Activated T-helper 1 cell treated with anti-CD3 and anti-CD28 coated beads, Interleukin-12 subunit alpha, Interleukin-12 subunit beta, Interleukin-2, Interleukin-4 antibody, amounts not matched to agents 30 ng/mL and 10 ng/mL and 1 ng/mL, durations not matched to agents 14 hours and 24 hours and 36 hours (primary cell): ENCODE results near the gene RDH13. TPM values are rescaled to one million over a fixed set of nuclear protein-coding genes. Genes with fewer than 3 reads are reported as not detected.
"Not testable (repeated sequence)": the region's sequence is repeated elsewhere in the genome, so short reads cannot be mapped to it uniquely, and the experiment has no call there.

ENCODE experiments used
- DNase-seq: peaks from one replicate; pipeline ENCODE4 v3.0.0; 2021; ENCODE audit warnings: low spot score
- H3K27ac Mint-ChIP-seq: one replicate; pipeline ENCODE4 v1.8.0; 2021; ENCODE audit warnings: mild to moderate bottlenecking, mixed read lengths
- H3K27me3 Mint-ChIP-seq: one replicate; pipeline ENCODE4 v1.8.0; 2022; ENCODE audit warnings: mild to moderate bottlenecking, moderate library complexity, mixed read lengths; ENCODE audit not compliant: insufficient read depth
- H3K36me3 Mint-ChIP-seq: one replicate; pipeline ENCODE4 v1.8.0; 2021; ENCODE audit warnings: low read depth, mixed read lengths
- H3K4me1 Mint-ChIP-seq: one replicate; pipeline ENCODE4 v1.8.0; 2021; ENCODE audit warnings: low read depth, mixed read lengths
- H3K4me3 Mint-ChIP-seq: one replicate; pipeline ENCODE4 v1.8.0; 2021; ENCODE audit warnings: mild to moderate bottlenecking, moderate library complexity, mixed read lengths
- H3K9me3 Mint-ChIP-seq: one replicate; pipeline ENCODE4 v1.8.0; 2021; ENCODE audit warnings: mixed read lengths
- intact Hi-C: fragments of 100-400 bp; cut with micrococcal nuclease; formaldehyde crosslinking; loops from one replicate; pipeline ENCODE4 v1.15.1; 2024
- total RNA-seq: library from RNA; stranded (reverse); gene quantifications from 2 replicates; pipeline ENCODE4 v1.2.3, GENCODE V29; 2022

Gene RDH13
- total RNA-seq, 1 donor from 2014 or later: 21.7 TPM

GRCh38 chr19:55008189-55008588, 54.8 kb downstream of the RDH13 start:
- H3K4me1 Mint-ChIP-seq, H3K27ac Mint-ChIP-seq, intact Hi-C loops, H3K27me3 Mint-ChIP-seq, DNase-seq: not testable (repeated sequence)
- Mint-ChIP-seq H3K36me3 (peaks cover 16% of the 10 kb centered on the region), H3K9me3 (peaks cover 53% of the 10 kb centered on the region), H3K4me3 (peak overlapping the region; percentile 16)

GRCh38 chr19:55007537-55007936, 55.4 kb downstream of the RDH13 start:
- Mint-ChIP-seq H3K9me3 (peaks cover 53% of the 10 kb centered on the region), H3K4me3 (peak overlapping the region; percentile 54), H3K36me3 (peaks cover 16% of the 10 kb centered on the region)
- H3K27ac Mint-ChIP-seq, H3K4me1 Mint-ChIP-seq, DNase-seq, H3K27me3 Mint-ChIP-seq: not testable (repeated sequence)
- intact Hi-C loops: loop anchor here (2.0 kb wide), 1 partner anchor 109 kb away; the partner anchor contains the start of gene PPP1R12C

- H3K27ac Mint-ChIP-seq, H3K27me3 Mint-ChIP-seq, H3K4me1 Mint-ChIP-seq, DNase-seq: not testable (repeated sequence)
- peaks cover 18% of the 10 kb centered on the region for H3K36me3 Mint-ChIP-seq
- intact Hi-C loops: loop anchor here (1.0 to 2.0 kb wide), 3 partner anchors 57 to 669 kb away; partner anchors contain the start of genes EPN1, PPP1R12C and RDH13
- peak overlapping the region; percentile 62 for H3K4me3 Mint-ChIP-seq
- H3K9me3 Mint-ChIP-seq: peaks cover 53% of the 10 kb centered on the region
Observed at GRCh38 chr19:55006795-55007194, 56.2 kb downstream of the RDH13 start.

- intact Hi-C loops: loop anchor here (1.0 to 2.0 kb wide), 3 partner anchors 57 to 669 kb away; partner anchors contain the start of genes EPN1, PPP1R12C and RDH13
- peak; percentile 59 for DNase-seq
- peaks cover 2% of the 10 kb centered on the region for H3K27me3 Mint-ChIP-seq
- peak overlapping the region; percentile 92 for H3K27ac Mint-ChIP-seq
- H3K4me1 Mint-ChIP-seq: peaks cover 7% of the 10 kb centered on the region
- H3K4me3 Mint-ChIP-seq: peak overlapping the region; percentile 81
- H3K9me3 Mint-ChIP-seq: peaks cover 48% of the 10 kb centered on the region
- peaks cover 19% of the 10 kb centered on the region for H3K36me3 Mint-ChIP-seq
Observed at GRCh38 chr19:55005684-55006488, 57.1 kb downstream of the RDH13 start.

- Mint-ChIP-seq H3K36me3 (peaks cover 10% of the 10 kb centered on the region), H3K27ac (no peak overlapping the region), H3K27me3 (no peaks in the 10 kb centered on the region), H3K4me1 (peaks cover 2% of the 10 kb centered on the region), H3K9me3 (peaks cover 22% of the 10 kb centered on the region), H3K4me3 (no peak overlapping the region)
- intact Hi-C loops: no loop called here
- DNase-seq: no peak
Observed at GRCh38 chr19:55000761-55001160, 62.2 kb downstream of the RDH13 start.

GRCh38 chr19:54998751-54999239, 64.2 kb downstream of the RDH13 start:
- H3K4me1 Mint-ChIP-seq, H3K9me3 Mint-ChIP-seq, H3K27ac Mint-ChIP-seq, H3K4me3 Mint-ChIP-seq, intact Hi-C loops, H3K27me3 Mint-ChIP-seq, DNase-seq, H3K36me3 Mint-ChIP-seq: not testable (repeated sequence)

GRCh38 chr19:54995561-54995960, 67.4 kb downstream of the RDH13 start:
- H3K27ac Mint-ChIP-seq: no peak overlapping the region
- no peaks in the 10 kb centered on the region for H3K4me1 Mint-ChIP-seq
- intact Hi-C loops: no loop called here

More at GRCh38 chr19:54995561-54995960, 67.4 kb downstream of the RDH13 start:
- no peak overlapping the region for H3K4me3 Mint-ChIP-seq
- H3K27me3 Mint-ChIP-seq: no peaks in the 10 kb centered on the region
- peaks cover 10% of the 10 kb centered on the region for H3K36me3 Mint-ChIP-seq
- peaks cover 8% of the 10 kb centered on the region for H3K9me3 Mint-ChIP-seq
- DNase-seq: no peak

Other genes with a start within 250 kb of the RDH13 start
- gene KIR3DL1, start 246.7 kb downstream of the RDH13 start, total RNA-seq: not detected in 2 replicates
- gene KIR2DS4, start 230.5 kb downstream of the RDH13 start, total RNA-seq: 0.17 TPM in 1 of 2 replicates, not detected in the other
- gene KIR3DL2, start 212.7 kb downstream of the RDH13 start, total RNA-seq: 0.65 and 1.1 TPM in 2 replicates
- gene FCAR, start 188.9 kb downstream of the RDH13 start, total RNA-seq: not detected in 2 replicates
- not detected in 2 replicates for gene NCR1, start 157.0 kb downstream of the RDH13 start, total RNA-seq
- not detected in 2 replicates for gene NLRP7, start 115.6 kb downstream of the RDH13 start, total RNA-seq
- gene NLRP2, start 96.8 kb downstream of the RDH13 start, total RNA-seq: 16.8 and 19.8 TPM in 2 replicates
- 0.59 TPM in 1 of 2 replicates, not detected in the other for gene GP6, start 24.9 kb downstream of the RDH13 start, total RNA-seq
- 3.3 and 6.0 TPM in 2 replicates for gene EPS8L1, start 12.7 kb upstream of the RDH13 start, total RNA-seq
- 114 and 115 TPM in 2 replicates for gene PPP1R12C, start 54.5 kb upstream of the RDH13 start, total RNA-seq
- gene TNNT1, start 86.1 kb upstream of the RDH13 start, total RNA-seq: not detected in 2 replicates
- not detected in 2 replicates for gene TNNI3, start 94.6 kb upstream of the RDH13 start, total RNA-seq
- 0.36 TPM in 1 of 2 replicates, not detected in the other for gene DNAAF3, start 103.5 kb upstream of the RDH13 start, total RNA-seq
- not detected in 2 replicates for gene SYT5, start 117.1 kb upstream of the RDH13 start, total RNA-seq
- 0.16 TPM in 1 of 2 replicates, not detected in the other for gene PTPRH, start 146.4 kb upstream of the RDH13 start, total RNA-seq
- gene TMEM86B, start 165.6 kb upstream of the RDH13 start, total RNA-seq: 7.7 and 8.3 TPM in 2 replicates
- 200 and 202 TPM in 2 replicates for gene PPP6R1, start 195.9 kb upstream of the RDH13 start, total RNA-seq
- gene HSPBP1, start 217.0 kb upstream of the RDH13 start, total RNA-seq: 66.4 and 69.6 TPM in 2 replicates
- 7.8 and 8.4 TPM in 2 replicates for gene BRSK1, start 220.8 kb upstream of the RDH13 start, total RNA-seq